ENCODE data around the gene AFF3. TPM values are rescaled to one million over a fixed set of nuclear protein-coding genes. Genes with fewer than 3 reads are reported as not detected.

Gene AFF3
- total RNA-seq, 1 experiment from 2014 or later, result not detected

- H3K36me3 ChIP-seq (ENCODE audit: low read depth), result no peaks in the 10 kb centered on the region
- TF ChIP-seq EZH2 (IDR thresholded peaks at IDR 0.05; ENCODE audit: low read depth), result no peak
- no peak for TF ChIP-seq CTCF (conservative IDR thresholded peaks at IDR 0.05)
- no peaks in the 10 kb centered on the region for H3K9me3 ChIP-seq (ENCODE audit: insufficient read depth, low read depth)
- ChIA-PET CTCF (interaction anchor here (0.6 kb wide), 1 partner anchor 46 kb away, joined by 3 read pairs; no protein-coding TSS in a partner anchor), POLR2A (ENCODE audit: unreplicated experiment) (no interaction called here)
- H3K4me2 ChIP-seq, result no peak overlapping the region
- H3K4me1 ChIP-seq (replicated peaks; ENCODE audit: insufficient read depth), result no peaks in the 10 kb centered on the region
- no peak overlapping the region for H2AFZ ChIP-seq
- BruUV-seq (replicated peaks), result no TSS peak
- H4K20me1 ChIP-seq (ENCODE audit: insufficient read depth), result no peaks in the 10 kb centered on the region
- H3K79me2 ChIP-seq (ENCODE audit: low read depth), result no peaks in the 10 kb centered on the region
- no peaks in the 10 kb centered on the region for H3F3A ChIP-seq (ENCODE audit: insufficient read depth, low read depth)
- DNase-seq, result no peak
- H3K27me3 ChIP-seq (ENCODE audit: insufficient read depth, low read depth), result peaks cover 76% of the 10 kb centered on the region
- intact Hi-C loops (cut with micrococcal nuclease; ENCODE audit: unreplicated experiment), result no loop called here
- no peak overlapping the region for H3K4me3 ChIP-seq
- no peak overlapping the region for H3K27ac ChIP-seq
- no peaks in the 10 kb centered on the region for H3K9me2 ChIP-seq (ENCODE audit: insufficient read depth)
Measured at GRCh38 chr2:99605036-99605435, 537.4 kb downstream of the AFF3 start.

- Histone ChIP-seq H3K4me2 (no peak overlapping the region), H3K9me3 (ENCODE audit: insufficient read depth, low read depth) (no peaks in the 10 kb centered on the region), H2AFZ (no peak overlapping the region), H3K4me3 (no peak overlapping the region), H3K79me2 (ENCODE audit: low read depth) (no peaks in the 10 kb centered on the region), H4K20me1 (ENCODE audit: insufficient read depth) (no peaks in the 10 kb centered on the region), H3K9me2 (ENCODE audit: insufficient read depth) (no peaks in the 10 kb centered on the region), H3K4me1 (replicated peaks; ENCODE audit: insufficient read depth) (no peaks in the 10 kb centered on the region), H3F3A (ENCODE audit: insufficient read depth, low read depth) (no peaks in the 10 kb centered on the region), H3K36me3 (ENCODE audit: low read depth) (no peaks in the 10 kb centered on the region), H3K27me3 (ENCODE audit: insufficient read depth, low read depth) (peaks cover 90% of the 10 kb centered on the region), H3K27ac (no peak overlapping the region)
- no TSS peak for BruUV-seq (replicated peaks)
- ChIA-PET CTCF (no interaction called here), POLR2A (ENCODE audit: unreplicated experiment) (no interaction called here)
- DNase-seq, result no peak
- intact Hi-C loops (cut with micrococcal nuclease; ENCODE audit: unreplicated experiment), result no loop called here
- no peak for TF ChIP-seq CTCF (conservative IDR thresholded peaks at IDR 0.05)
- TF ChIP-seq EZH2 (IDR thresholded peaks at IDR 0.05; ENCODE audit: low read depth), result no peak
Measured at GRCh38 chr2:99602476-99602875, 539.9 kb downstream of the AFF3 start.

GRCh38 chr2:99600981-99601651, 541.3 kb downstream of the AFF3 start:
- H3K9me2 ChIP-seq (ENCODE audit: insufficient read depth), result no peaks in the 10 kb centered on the region
- no peaks in the 10 kb centered on the region for H3K79me2 ChIP-seq (ENCODE audit: low read depth)
- H2AFZ ChIP-seq, result no peak overlapping the region
- no peaks in the 10 kb centered on the region for H3K9me3 ChIP-seq (ENCODE audit: insufficient read depth, low read depth)
- ChIA-PET CTCF (no interaction called here), POLR2A (ENCODE audit: unreplicated experiment) (no interaction called here)
- no peaks in the 10 kb centered on the region for H3K4me1 ChIP-seq (replicated peaks; ENCODE audit: insufficient read depth)
- TF ChIP-seq EZH2 (IDR thresholded peaks at IDR 0.05; ENCODE audit: low read depth), result no peak
- no peak for TF ChIP-seq CTCF (conservative IDR thresholded peaks at IDR 0.05)
- no peaks in the 10 kb centered on the region for H3K36me3 ChIP-seq (ENCODE audit: low read depth)
- no TSS peak for BruUV-seq (replicated peaks)
- no peak overlapping the region for H3K4me2 ChIP-seq
- no peak overlapping the region for H3K27ac ChIP-seq
- H3K27me3 ChIP-seq (ENCODE audit: insufficient read depth, low read depth), result peaks cover 97% of the 10 kb centered on the region
- no peaks in the 10 kb centered on the region for H4K20me1 ChIP-seq (ENCODE audit: insufficient read depth)
- H3F3A ChIP-seq (ENCODE audit: insufficient read depth, low read depth), result no peaks in the 10 kb centered on the region
- no peak for DNase-seq
- intact Hi-C loops (cut with micrococcal nuclease; ENCODE audit: unreplicated experiment), result no loop called here
- H3K4me3 ChIP-seq, result no peak overlapping the region

Measured in PC-9 (cell line).